ENCODE measurements around the gene SPINK9. TPM values are rescaled to one million over a fixed set of nuclear protein-coding genes. Genes with fewer than 3 reads are reported as not detected.
A peak's percentile ranks its signal among the peaks of the same experiment; 100 is the strongest.

The SPINK9 gene
- total RNA-seq, 4 donors from 2014 or later: not detected

DNA sequence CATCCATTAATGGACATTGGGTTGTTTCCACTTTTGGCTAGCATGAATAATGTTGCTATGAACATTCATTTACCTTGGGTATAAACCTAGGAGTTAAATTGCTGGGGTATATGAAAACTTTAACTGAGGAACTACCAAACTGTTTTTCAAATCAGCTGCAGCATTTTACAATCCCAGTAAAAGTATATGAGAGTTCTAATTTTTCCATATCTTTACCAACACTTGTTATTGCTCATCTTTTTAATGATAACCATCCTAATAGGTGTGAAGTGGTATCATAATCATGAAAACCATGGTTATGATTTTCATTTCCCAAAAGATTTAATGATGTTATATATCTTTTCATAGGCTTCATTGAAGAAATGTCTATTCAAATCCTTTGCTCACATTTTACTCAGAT is 32.9 kb downstream of the SPINK9 start:
- Histone ChIP-seq H3K36me3 (peaks cover 0 to 3% of the 10 kb centered on the region in 2 donors), H3K9me3 (peaks cover 0 to 4% of the 10 kb centered on the region in 2 donors), H3K27me3 (no peaks in the 10 kb centered on the region), H3K4me3 (no peak overlapping the region), H3K27ac (no peak overlapping the region), H3K4me1 (no peaks in the 10 kb centered on the region)
- DNase-seq: no peak
- TF ChIP-seq, protein P1, sequence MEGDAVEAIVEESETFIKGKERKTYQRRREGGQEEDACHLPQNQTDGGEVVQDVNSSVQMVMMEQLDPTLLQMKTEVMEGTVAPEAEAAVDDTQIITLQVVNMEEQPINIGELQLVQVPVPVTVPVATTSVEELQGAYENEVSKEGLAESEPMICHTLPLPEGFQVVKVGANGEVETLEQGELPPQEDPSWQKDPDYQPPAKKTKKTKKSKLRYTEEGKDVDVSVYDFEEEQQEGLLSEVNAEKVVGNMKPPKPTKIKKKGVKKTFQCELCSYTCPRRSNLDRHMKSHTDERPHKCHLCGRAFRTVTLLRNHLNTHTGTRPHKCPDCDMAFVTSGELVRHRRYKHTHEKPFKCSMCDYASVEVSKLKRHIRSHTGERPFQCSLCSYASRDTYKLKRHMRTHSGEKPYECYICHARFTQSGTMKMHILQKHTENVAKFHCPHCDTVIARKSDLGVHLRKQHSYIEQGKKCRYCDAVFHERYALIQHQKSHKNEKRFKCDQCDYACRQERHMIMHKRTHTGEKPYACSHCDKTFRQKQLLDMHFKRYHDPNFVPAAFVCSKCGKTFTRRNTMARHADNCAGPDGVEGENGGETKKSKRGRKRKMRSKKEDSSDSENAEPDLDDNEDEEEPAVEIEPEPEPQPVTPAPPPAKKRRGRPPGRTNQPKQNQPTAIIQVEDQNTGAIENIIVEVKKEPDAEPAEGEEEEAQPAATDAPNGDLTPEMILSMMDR (IDR thresholded peaks at IDR 0.05): no peak
- TF ChIP-seq POLR2A (IDR thresholded peaks at IDR 0.05): no peak
- intact Hi-C loops (cut with DNase I; ENCODE audit: low total_unique reads): no loop called here

DNA sequence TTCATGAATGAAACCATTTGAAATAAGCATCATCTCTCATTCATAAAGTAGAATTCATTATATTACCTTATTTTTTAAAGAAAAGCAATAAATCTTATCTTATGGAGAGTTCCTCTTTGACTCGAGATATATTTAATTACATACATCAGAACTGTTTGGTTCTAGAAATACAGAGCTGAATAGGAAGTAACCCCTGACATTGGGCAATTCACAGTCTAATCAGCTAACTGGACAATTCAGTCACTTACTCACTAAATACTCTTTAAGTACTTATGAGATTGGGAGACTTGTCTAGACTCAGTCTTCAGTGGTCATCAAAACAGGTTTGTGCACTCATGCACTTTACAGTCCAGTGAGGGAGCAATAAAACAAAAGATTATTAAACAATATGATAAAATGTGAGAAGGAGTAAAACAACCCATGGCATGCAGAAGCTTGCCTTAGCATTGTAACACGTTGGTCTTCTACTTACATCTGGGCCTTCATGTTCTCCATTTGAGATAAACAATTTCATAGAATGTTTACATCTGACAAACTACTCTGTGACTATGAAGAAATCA is 36.9 kb downstream of the SPINK9 start:
- Histone ChIP-seq H3K4me3 (no peak overlapping the region), H3K4me1 (no peaks in the 10 kb centered on the region), H3K36me3 (no peaks in the 10 kb centered on the region), H3K27ac (no peak overlapping the region), H3K9me3 (peaks cover 0 to 4% of the 10 kb centered on the region in 2 donors), H3K27me3 (no peaks in the 10 kb centered on the region)
- intact Hi-C loops (cut with DNase I; ENCODE audit: low total_unique reads): no loop called here
- no peak for DNase-seq
- TF ChIP-seq POLR2A (IDR thresholded peaks at IDR 0.05): no peak
- TF ChIP-seq, protein P1 (IDR thresholded peaks at IDR 0.05): no peak

DNA sequence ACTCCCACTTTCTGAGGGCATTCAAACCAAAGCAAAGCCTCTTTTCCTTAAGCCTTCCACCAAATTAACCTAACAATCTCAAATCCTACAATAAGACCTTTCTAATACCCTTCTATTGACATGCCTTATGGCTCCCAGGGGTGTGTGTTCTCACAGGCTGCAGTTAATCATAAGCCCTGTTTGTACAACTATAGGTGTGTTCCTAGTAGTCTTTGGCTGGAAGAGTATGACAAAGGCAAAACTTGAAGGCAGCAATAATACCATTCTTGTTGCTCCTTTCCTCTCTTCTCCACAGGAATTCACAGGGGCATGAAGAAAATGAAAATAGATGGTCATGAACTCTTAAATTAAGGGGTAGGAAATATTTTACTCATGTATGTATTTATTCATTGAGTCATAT is 37.5 kb downstream of the SPINK9 start:
- Histone ChIP-seq H3K27me3 (no peaks in the 10 kb centered on the region), H3K4me1 (no peaks in the 10 kb centered on the region), H3K9me3 (peaks cover 0 to 4% of the 10 kb centered on the region in 2 donors), H3K4me3 (no peak overlapping the region), H3K27ac (no peak overlapping the region), H3K36me3 (no peaks in the 10 kb centered on the region)
- TF ChIP-seq, protein P1 (IDR thresholded peaks at IDR 0.05): no peak
- no peak for TF ChIP-seq POLR2A (IDR thresholded peaks at IDR 0.05)
- DNase-seq: no peak
- intact Hi-C loops (cut with DNase I; ENCODE audit: low total_unique reads): no loop called here

DNA sequence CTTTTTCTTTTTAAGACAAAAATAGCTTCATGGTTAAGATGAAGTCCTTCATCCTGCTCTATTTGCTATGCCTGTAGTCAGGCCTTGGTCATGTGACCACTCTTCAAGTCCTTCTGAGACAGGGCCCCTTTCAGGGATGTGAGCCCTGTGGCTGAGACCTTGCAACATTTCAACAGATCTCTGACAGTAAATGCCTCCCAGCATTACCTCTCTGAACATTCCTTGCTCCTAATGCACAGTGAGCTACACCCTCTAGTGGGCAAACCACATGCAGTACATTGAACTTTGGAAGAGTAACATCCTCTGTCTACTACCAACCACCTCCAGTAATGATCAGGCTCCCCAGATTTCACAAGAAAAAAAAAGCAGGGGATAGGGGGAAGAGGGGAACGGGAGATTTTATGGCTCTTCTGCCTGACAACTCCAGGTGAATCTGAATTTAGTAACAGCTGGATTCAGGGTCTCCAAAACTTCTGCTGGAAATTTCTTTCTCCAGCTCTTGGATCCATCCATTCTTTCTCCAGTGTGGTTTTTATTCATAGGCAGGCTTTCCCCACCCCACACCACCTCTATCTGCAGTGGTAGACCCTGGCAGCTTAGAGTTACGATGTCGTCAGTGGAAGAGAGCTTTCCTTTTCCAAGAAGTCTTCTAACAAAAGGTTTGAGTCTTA is 39.5 kb downstream of the SPINK9 start:
- no peaks in the 10 kb centered on the region for H3K27me3 ChIP-seq
- peak in 1 of 2 donors; percentile 7 for DNase-seq
- TF ChIP-seq, protein P1 (IDR thresholded peaks at IDR 0.05): peak; percentile 25 to 53 (median 34)
- TF ChIP-seq POLR2A (IDR thresholded peaks at IDR 0.05): no peak
- H3K4me1 ChIP-seq: no peaks in the 10 kb centered on the region
- no peaks in the 10 kb centered on the region for H3K36me3 ChIP-seq
- no peak overlapping the region for H3K4me3 ChIP-seq
- intact Hi-C loops (cut with DNase I; ENCODE audit: low total_unique reads): no loop called here
- H3K27ac ChIP-seq: no peak overlapping the region
- no peaks in the 10 kb centered on the region for H3K9me3 ChIP-seq

DNA sequence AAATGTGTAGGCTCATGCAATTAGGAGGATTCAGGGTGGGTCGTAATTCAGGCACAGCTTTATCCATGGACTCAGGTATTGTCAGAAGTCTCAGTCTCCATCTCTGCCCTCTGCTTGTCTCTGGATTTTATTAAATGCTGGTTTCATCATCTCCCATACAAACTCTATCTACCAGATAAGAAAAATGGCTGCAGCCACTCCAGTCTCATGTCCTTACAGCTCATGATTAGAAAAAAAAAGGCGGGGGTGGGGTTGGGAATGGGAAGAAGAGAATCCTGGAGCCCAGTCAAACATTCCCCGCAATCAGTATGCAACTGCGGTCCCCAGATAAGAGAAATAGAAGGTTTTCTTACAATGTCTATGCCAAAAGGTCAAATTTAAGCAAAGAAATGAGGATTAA is 40.8 kb downstream of the SPINK9 start:
- H3K27me3 ChIP-seq: no peaks in the 10 kb centered on the region
- H3K36me3 ChIP-seq: no peaks in the 10 kb centered on the region
- no peaks in the 10 kb centered on the region for H3K9me3 ChIP-seq
- intact Hi-C loops (cut with DNase I; ENCODE audit: low total_unique reads): no loop called here
- no peak for TF ChIP-seq POLR2A (IDR thresholded peaks at IDR 0.05)
- TF ChIP-seq, protein P1 (IDR thresholded peaks at IDR 0.05): no peak
- no peak overlapping the region for H3K27ac ChIP-seq
- no peaks in the 10 kb centered on the region for H3K4me1 ChIP-seq
- DNase-seq: no peak
- H3K4me3 ChIP-seq: no peak overlapping the region
